Erythroblast (primary cell): ENCODE data around the gene CAMSAP1.

Source experiments
- GATA1 ChIP-seq: IDR thresholded peaks from 2 replicates; pipeline ENCODE4 v1.6.1; 2011; ENCODE audit warnings: low read depth, mild to moderate bottlenecking, control low read depth, low read length, moderate library complexity
- POLR2A ChIP-seq: IDR thresholded peaks from 2 replicates; pipeline ENCODE4 v1.6.1; 2011; ENCODE audit warnings: mild to moderate bottlenecking, low read length

DNA sequence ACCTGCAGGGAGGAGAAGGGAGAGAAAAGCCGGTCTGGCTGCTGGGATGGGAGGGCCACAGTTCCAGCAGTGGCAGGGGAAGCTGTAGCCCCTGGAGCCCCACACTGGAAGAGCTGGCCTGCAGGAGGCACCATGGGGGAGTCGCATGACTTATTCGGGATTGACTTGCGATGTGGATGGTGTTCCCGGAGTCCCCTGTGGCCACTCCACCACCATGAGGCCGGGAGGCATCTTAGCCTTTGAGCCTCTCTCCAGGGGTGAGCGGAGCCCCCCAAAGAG, 113.3 kb downstream of the CAMSAP1 start:
- TF ChIP-seq POLR2A (no peak), GATA1 (no peak)
